PFSK-1 (cell line): Measurements from ENCODE around the gene PPTC7.

Experiments
- FOXP2 ChIP-seq: optimal IDR thresholded peaks from 2 replicates; pipeline ENCODE3; 2011; ENCODE audit warnings: borderline replicate concordance, control low read depth, inconsistent platforms; ENCODE audit not compliant: insufficient read depth; ENCODE audit errors: extremely low read length, extremely low read depth
- POLR2AphosphoS5 ChIP-seq: IDR thresholded peaks from 2 replicates; pipeline ENCODE4 v1.6.1; 2012; ENCODE audit warnings: low read depth, mild to moderate bottlenecking, control low read depth, low read length, moderate library complexity
- REST ChIP-seq, 2 experiments: IDR thresholded peaks; 2 replicates each; pipeline versions ENCODE4 v1.6.1 to v1.8.0; 2011 to 2012; ENCODE audit warnings: low read depth in 2 of 2, low read length in 2 of 2, control low read depth in 1 of 2, inconsistent platforms in 1 of 2, mild to moderate bottlenecking in 1 of 2, moderate library complexity in 1 of 2; ENCODE audit not compliant: insufficient read depth in 1 of 2
- SIN3A ChIP-seq: IDR thresholded peaks from 2 replicates; pipeline ENCODE4 v1.6.1; 2012; ENCODE audit warnings: mild to moderate bottlenecking, low read length, moderate library complexity, borderline replicate concordance; ENCODE audit not compliant: insufficient read depth
- TAF1 ChIP-seq: IDR thresholded peaks from 2 replicates; pipeline ENCODE4 v1.6.1; 2012; ENCODE audit warnings: low read length, control low read depth, borderline replicate concordance; ENCODE audit not compliant: insufficient read depth

The PPTC7 gene

GRCh38 chr12:110606253-110606611 is 23.1 kb upstream of the PPTC7 start:
- TF ChIP-seq TAF1, result no peak
- TF ChIP-seq FOXP2, result no peak
- TF ChIP-seq SIN3A, result no peak
- no peak for TF ChIP-seq POLR2AphosphoS5
- TF ChIP-seq REST (IDR thresholded peaks at IDR 0.05; ENCODE audit: insufficient read depth in 1 of 2, low read depth in 2 of 2, low read length in 2 of 2), result no peak

GRCh38 chr12:110600254-110600653 is 17.1 kb upstream of the PPTC7 start:
- no peak for TF ChIP-seq TAF1
- TF ChIP-seq POLR2AphosphoS5, result no peak

DNA sequence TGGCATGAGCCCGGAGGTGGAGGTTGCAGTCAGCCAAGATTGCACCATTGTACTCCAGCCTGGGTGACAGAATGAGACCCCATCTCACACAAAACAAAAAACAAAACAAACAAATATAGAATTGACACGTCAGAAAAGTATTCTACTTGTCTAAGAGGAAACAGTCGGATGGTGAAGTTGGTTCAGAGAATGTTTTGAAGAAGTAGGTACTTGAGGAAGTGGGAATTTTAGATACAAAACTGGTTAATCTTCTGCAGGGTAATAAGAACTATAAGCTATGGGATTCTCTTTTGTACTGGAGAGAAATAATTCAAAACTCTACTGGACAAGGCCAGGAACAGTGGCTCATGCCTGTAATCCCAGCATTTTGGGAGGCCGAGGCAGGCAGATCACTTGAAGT is 16.2 kb upstream of the PPTC7 start:
- TF ChIP-seq SIN3A (no peak), FOXP2 (no peak), POLR2AphosphoS5 (no peak), TAF1 (no peak), REST (IDR thresholded peaks at IDR 0.05; ENCODE audit: insufficient read depth in 1 of 2, low read depth in 2 of 2, low read length in 2 of 2) (no peak)

GRCh38 chr12:110597885-110598284 is 14.8 kb upstream of the PPTC7 start:
- no peak for TF ChIP-seq SIN3A
- no peak for TF ChIP-seq TAF1
- TF ChIP-seq POLR2AphosphoS5, result no peak
- no peak for TF ChIP-seq REST (IDR thresholded peaks at IDR 0.05; ENCODE audit: insufficient read depth in 1 of 2, low read depth in 2 of 2, low read length in 2 of 2)
- no peak for TF ChIP-seq FOXP2

- TF ChIP-seq TAF1, result no peak
- TF ChIP-seq FOXP2, result no peak
- TF ChIP-seq SIN3A, result no peak
- no peak for TF ChIP-seq POLR2AphosphoS5
- no peak for TF ChIP-seq REST (IDR thresholded peaks at IDR 0.05; ENCODE audit: insufficient read depth in 1 of 2, low read depth in 2 of 2, low read length in 2 of 2)
These were observed 9.0 kb upstream of the PPTC7 start for GRCh38 chr12:110592078-110592477.
